Calu3 (cell line): ENCODE results near the gene RAI14. TPM values are rescaled to one million over a fixed set of nuclear protein-coding genes. Genes with fewer than 3 reads are reported as not detected.

Experiments
- BruUV-seq: library from RNA; stranded (reverse); fragments of 400-500 nt; replicated peaks from 2 replicates; lab custom pipeline; 2021; lab: Mats Ljungman, UMichigan
- CTCF ChIA-PET: fragments of 300-600 bp; sonication (Branson Sonifier 250); formaldehyde crosslinking; loops from one replicate; lab custom pipeline; 2022; ENCODE audit warnings: antibody characterized with exemption; lab: Charles Lee
- DNase-seq: peaks from one replicate; pipeline ENCODE4 v3.0.0; 2022
- H3K27ac Mint-ChIP-seq: one replicate; pipeline ENCODE4 v1.8.0; 2022; ENCODE audit warnings: mixed read lengths; ENCODE audit not compliant: unreplicated experiment
- H3K27me3 Mint-ChIP-seq: one replicate; pipeline ENCODE4 v1.8.0; 2022; ENCODE audit warnings: mixed read lengths; ENCODE audit not compliant: unreplicated experiment
- H3K36me3 Mint-ChIP-seq: one replicate; pipeline ENCODE4 v1.8.0; 2022; ENCODE audit warnings: mild to moderate bottlenecking, moderate library complexity, mixed read lengths; ENCODE audit not compliant: insufficient read depth, unreplicated experiment
- H3K4me1 Mint-ChIP-seq: one replicate; pipeline ENCODE4 v1.8.0; 2022; ENCODE audit warnings: mild to moderate bottlenecking, low read depth, mixed read lengths; ENCODE audit not compliant: unreplicated experiment
- H3K4me3 Mint-ChIP-seq: one replicate; pipeline ENCODE4 v1.8.0; 2022; ENCODE audit warnings: mild to moderate bottlenecking, low read depth, moderate library complexity, mixed read lengths; ENCODE audit not compliant: unreplicated experiment
- H3K9me3 Mint-ChIP-seq: one replicate; pipeline ENCODE4 v1.8.0; 2022; ENCODE audit warnings: low read depth, mixed read lengths; ENCODE audit not compliant: unreplicated experiment
- intact Hi-C: fragments of 100-400 bp; cut with micrococcal nuclease; formaldehyde crosslinking; loops from one replicate; pipeline ENCODE4 v1.10.0; 2022; ENCODE audit not compliant: unreplicated experiment
- total RNA-seq: library from RNA; stranded (reverse); gene quantifications from 2 replicates; pipeline ENCODE4 v1.2.3, GENCODE V29; 2022
- TF ChIP-seq, protein P1 (sequence below): fragments of 200-600 bp; IDR thresholded peaks from one replicate; pipeline ENCODE4 v1.8.0; 2022; ENCODE audit warnings: antibody characterized with exemption; ENCODE audit not compliant: unreplicated experiment

The RAI14 gene
- total RNA-seq, 1 experiment from 2014 or later: 84.3 TPM

DNA sequence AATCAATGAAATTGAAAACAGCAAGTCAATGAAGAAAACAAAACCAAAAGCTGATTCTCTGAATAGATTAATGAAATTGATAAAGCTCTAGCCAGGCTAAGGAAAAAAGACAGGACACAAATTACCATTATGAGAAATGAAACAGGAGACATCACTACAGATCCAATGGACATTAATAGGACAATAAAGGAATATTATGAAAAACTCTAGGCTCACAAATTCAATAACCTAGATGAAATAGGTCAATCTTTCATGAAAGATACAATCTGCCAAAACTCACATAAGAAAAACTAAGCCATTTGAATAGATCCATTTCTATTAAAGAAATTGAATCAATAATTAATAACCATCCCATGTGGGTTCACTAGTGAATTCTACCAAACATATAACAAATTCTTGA, 220.1 kb downstream of the RAI14 start:
- H3K27me3 Mint-ChIP-seq: no peaks in the 10 kb centered on the region

DNA sequence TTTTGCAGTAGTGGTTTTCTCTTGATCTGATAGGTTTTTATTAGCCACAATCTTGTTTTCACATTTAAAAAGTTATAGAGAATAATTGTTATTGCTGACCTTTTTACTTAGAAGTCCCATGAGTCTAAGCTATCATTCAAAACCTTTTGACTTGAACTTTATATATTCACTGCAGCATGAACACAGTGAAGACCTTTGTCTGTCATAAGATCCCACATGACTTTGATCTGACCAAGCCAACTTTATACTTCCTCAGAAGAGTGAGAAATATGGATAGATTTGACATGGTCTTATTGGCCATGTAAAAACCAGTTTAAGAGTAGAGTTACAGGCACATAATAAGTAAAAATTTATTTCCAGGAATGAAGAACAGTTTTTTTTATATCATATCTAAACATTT, 225.1 kb downstream of the RAI14 start:
- Mint-ChIP-seq H3K4me1 (no peaks in the 10 kb centered on the region), H3K9me3 (no peaks in the 10 kb centered on the region), H3K27me3 (no peaks in the 10 kb centered on the region), H3K4me3 (no peak overlapping the region), H3K36me3 (no peaks in the 10 kb centered on the region), H3K27ac (no peak overlapping the region)
- no TSS peak for BruUV-seq
- no peak for DNase-seq
- TF ChIP-seq, protein P1, sequence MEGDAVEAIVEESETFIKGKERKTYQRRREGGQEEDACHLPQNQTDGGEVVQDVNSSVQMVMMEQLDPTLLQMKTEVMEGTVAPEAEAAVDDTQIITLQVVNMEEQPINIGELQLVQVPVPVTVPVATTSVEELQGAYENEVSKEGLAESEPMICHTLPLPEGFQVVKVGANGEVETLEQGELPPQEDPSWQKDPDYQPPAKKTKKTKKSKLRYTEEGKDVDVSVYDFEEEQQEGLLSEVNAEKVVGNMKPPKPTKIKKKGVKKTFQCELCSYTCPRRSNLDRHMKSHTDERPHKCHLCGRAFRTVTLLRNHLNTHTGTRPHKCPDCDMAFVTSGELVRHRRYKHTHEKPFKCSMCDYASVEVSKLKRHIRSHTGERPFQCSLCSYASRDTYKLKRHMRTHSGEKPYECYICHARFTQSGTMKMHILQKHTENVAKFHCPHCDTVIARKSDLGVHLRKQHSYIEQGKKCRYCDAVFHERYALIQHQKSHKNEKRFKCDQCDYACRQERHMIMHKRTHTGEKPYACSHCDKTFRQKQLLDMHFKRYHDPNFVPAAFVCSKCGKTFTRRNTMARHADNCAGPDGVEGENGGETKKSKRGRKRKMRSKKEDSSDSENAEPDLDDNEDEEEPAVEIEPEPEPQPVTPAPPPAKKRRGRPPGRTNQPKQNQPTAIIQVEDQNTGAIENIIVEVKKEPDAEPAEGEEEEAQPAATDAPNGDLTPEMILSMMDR: no peak
- intact Hi-C loops: no loop called here
- CTCF ChIA-PET: no interaction called here

More for the DNA sequence above, 220.1 kb downstream of the RAI14 start:
- TF ChIP-seq, protein P1: no peak
- BruUV-seq: no TSS peak
- CTCF ChIA-PET: no interaction called here
- Mint-ChIP-seq H3K27ac (no peak overlapping the region), H3K4me3 (no peak overlapping the region), H3K36me3 (no peaks in the 10 kb centered on the region), H3K9me3 (no peaks in the 10 kb centered on the region), H3K4me1 (no peaks in the 10 kb centered on the region)
- intact Hi-C loops: no loop called here
- no peak for DNase-seq

Other genes starting within 250 kb of the RAI14 start
- 0.54 and 0.76 TPM in 2 replicates for gene TTC23L, start 182.8 kb downstream of the RAI14 start, total RNA-seq